HEK293 (cell line): ENCODE results near the gene SLC8A2.

Experiments used
- CTCF ChIP-seq: fragments of 450-650 bp; formaldehyde crosslinking; IDR thresholded peaks from 2 replicates; pipeline ENCODE4 v1.5.1; 2016; ENCODE audit warnings: missing biosample characterization, missing genetic modification characterization
- HOXA7 ChIP-seq: sonication (generic); formaldehyde crosslinking; IDR thresholded peaks from 2 replicates; pipeline ENCODE4 v1.8.1; 2022; ENCODE audit warnings: missing genetic modification reagents, borderline replicate concordance
- KLF1 ChIP-seq: fragments of 450-650 bp; formaldehyde crosslinking; IDR thresholded peaks from 2 replicates; pipeline ENCODE4 v1.5.1; 2016; ENCODE audit warnings: missing biosample characterization, missing genetic modification characterization
- PRDM10 ChIP-seq: fragments of 450-650 bp; formaldehyde crosslinking; IDR thresholded peaks from 2 replicates; pipeline ENCODE4 v1.5.1; 2016; ENCODE audit warnings: missing biosample characterization, missing genetic modification characterization
- ZBTB20 ChIP-seq: fragments of 450-650 bp; formaldehyde crosslinking; IDR thresholded peaks from 2 replicates; pipeline ENCODE4 v1.5.1; 2016; ENCODE audit warnings: missing biosample characterization, missing genetic modification characterization
- ZNF248 ChIP-seq: fragments of 450-650 bp; formaldehyde crosslinking; IDR thresholded peaks from 2 replicates; pipeline ENCODE4 v1.5.1; 2017; ENCODE audit warnings: missing biosample characterization, missing genetic modification characterization
- ZNF324 ChIP-seq: fragments of 450-650 bp; formaldehyde crosslinking; IDR thresholded peaks from 2 replicates; pipeline ENCODE4 v1.5.1; 2016; ENCODE audit warnings: missing biosample characterization, missing genetic modification characterization
- TF ChIP-seq, protein P1 (sequence below): fragments of 450-650 bp; formaldehyde crosslinking; IDR thresholded peaks from 2 replicates; pipeline ENCODE4 v1.5.1; 2016; ENCODE audit warnings: missing biosample characterization, missing genetic modification characterization

GRCh38 chr19:47503130-47503825, 31.6 kb upstream of the SLC8A2 start:
- no peak for TF ChIP-seq CTCF
- no peak for TF ChIP-seq HOXA7
- TF ChIP-seq KLF1 (tag by site-specific recombination) = no peak
- TF ChIP-seq ZBTB20 (tag by site-specific recombination) = no peak
- no peak for TF ChIP-seq PRDM10
- TF ChIP-seq ZNF324 = no peak
- no peak for TF ChIP-seq ZNF248 (tag by site-specific recombination)
- TF ChIP-seq, protein P1, sequence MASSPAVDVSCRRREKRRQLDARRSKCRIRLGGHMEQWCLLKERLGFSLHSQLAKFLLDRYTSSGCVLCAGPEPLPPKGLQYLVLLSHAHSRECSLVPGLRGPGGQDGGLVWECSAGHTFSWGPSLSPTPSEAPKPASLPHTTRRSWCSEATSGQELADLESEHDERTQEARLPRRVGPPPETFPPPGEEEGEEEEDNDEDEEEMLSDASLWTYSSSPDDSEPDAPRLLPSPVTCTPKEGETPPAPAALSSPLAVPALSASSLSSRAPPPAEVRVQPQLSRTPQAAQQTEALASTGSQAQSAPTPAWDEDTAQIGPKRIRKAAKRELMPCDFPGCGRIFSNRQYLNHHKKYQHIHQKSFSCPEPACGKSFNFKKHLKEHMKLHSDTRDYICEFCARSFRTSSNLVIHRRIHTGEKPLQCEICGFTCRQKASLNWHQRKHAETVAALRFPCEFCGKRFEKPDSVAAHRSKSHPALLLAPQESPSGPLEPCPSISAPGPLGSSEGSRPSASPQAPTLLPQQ = no peak
